ENCODE data around the gene GPSM1.
"Not testable (repeated sequence)": the region's sequence is repeated elsewhere in the genome, so short reads cannot be mapped to it uniquely, and the experiment has no call there.

The GPSM1 gene

DNA sequence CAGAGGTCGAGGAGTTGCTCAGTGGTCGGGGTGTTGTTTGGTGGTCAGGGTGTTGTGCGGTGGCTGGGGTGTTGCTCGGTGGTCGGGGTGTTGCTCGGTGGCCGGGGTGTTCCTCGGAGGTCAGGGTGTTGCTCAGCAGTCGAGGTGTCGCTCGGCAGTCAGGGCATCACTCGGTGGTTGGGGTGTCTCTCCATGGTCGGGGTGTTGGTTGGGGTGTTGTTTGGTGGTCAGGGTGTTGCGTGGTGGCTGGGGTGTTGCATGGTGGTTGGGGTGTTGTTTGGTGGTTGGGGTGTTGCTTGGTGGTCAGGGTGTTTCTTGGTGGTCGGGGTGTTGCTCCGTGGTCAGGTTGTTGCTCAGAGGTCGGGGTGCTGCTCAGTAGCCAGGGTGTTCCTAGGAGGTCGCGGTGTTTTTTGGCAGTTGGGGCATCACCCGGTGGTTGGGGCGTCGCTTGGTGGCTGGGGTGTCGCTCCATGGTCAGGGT, 11.0 kb upstream of the GPSM1 start:
- peaks cover 2% of the 10 kb centered on the region; the same call in 1 of the 2 replicates for H3K27me3 ChIP-seq (replicated peaks; ENCODE audit: control insufficient read depth, insufficient read depth, low read length)
- no peak overlapping the region for H3K4me3 ChIP-seq (replicated peaks; ENCODE audit: low read depth, low read length)
- no peak for DNase-seq (ENCODE audit: extremely low read depth, insufficient read length)
- TF ChIP-seq, protein P1, sequence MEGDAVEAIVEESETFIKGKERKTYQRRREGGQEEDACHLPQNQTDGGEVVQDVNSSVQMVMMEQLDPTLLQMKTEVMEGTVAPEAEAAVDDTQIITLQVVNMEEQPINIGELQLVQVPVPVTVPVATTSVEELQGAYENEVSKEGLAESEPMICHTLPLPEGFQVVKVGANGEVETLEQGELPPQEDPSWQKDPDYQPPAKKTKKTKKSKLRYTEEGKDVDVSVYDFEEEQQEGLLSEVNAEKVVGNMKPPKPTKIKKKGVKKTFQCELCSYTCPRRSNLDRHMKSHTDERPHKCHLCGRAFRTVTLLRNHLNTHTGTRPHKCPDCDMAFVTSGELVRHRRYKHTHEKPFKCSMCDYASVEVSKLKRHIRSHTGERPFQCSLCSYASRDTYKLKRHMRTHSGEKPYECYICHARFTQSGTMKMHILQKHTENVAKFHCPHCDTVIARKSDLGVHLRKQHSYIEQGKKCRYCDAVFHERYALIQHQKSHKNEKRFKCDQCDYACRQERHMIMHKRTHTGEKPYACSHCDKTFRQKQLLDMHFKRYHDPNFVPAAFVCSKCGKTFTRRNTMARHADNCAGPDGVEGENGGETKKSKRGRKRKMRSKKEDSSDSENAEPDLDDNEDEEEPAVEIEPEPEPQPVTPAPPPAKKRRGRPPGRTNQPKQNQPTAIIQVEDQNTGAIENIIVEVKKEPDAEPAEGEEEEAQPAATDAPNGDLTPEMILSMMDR (IDR thresholded peaks at IDR 0.05; ENCODE audit: insufficient read depth, low read length, poor library complexity, severe bottlenecking): no peak
- H3K36me3 ChIP-seq (ENCODE audit: control insufficient read depth, insufficient read depth, low read length): no peaks in the 10 kb centered on the region

DNA sequence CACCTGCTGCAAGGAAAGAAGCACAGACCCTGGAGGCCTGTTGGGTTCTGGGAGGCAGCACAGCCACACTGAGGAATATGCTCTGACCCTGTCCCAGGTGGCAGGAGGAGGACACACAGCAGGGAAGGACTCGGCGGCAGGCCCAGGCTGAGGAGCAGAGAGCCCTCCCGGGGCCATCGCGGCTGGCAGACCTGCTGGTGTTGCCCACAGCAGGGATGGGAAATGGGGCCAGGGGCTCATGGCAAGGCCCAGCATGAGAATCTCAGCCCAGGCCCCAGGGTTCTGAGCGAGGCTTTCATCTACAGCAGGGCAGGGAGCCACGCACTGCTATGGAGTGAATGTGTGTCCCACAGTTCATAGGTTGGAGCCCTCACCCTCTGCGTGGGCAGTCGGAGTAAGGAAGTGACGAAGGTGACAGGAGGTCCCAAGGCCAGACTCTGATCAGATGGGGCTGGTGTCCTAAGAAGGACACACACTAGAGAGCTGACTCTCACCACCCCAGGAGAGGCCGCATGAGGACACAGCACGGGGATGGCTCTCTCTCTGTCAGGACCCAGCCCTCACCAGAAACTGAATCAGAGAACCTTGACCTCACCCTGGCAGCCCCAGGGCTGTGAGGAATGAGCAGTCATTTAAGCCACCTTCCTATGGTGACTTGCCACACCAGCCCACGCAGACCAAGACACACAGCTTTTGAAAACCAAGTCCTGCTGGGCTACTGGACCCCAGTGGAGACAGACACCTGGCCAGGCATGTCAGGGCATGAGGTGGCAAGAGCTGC, 10.3 kb upstream of the GPSM1 start:
- TF ChIP-seq, protein P1 (IDR thresholded peaks at IDR 0.05; ENCODE audit: insufficient read depth, low read length, poor library complexity, severe bottlenecking): no peak
- H3K27me3 ChIP-seq (replicated peaks; ENCODE audit: control insufficient read depth, insufficient read depth, low read length): peaks cover 2% of the 10 kb centered on the region; the same call in 1 of the 2 replicates
- H3K4me3 ChIP-seq (replicated peaks; ENCODE audit: low read depth, low read length): no peak overlapping the region

DNA sequence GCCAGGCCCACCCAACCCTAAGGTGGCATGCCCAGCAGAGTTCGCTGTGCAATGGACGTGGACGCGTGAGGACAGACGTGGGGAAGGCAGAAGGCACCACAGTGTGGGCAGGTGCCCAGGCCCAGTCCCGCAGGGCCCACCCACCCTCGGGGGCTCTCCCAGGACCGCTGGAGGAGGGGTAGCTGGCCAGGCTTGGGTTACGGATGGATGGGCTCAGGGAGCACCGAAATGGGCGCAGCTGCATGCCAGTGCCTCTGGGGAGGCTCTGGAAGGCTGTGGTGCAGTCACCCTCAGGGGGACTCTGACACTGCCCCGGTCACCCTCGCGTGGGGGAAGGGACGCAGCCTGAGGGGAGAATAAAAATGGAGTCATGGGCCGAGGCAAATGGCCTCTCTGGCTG, 9.6 kb upstream of the GPSM1 start:
- Histone ChIP-seq H3K4me3 (replicated peaks; ENCODE audit: low read depth, low read length) (no peak overlapping the region), H3K27me3 (replicated peaks; ENCODE audit: control insufficient read depth, insufficient read depth, low read length) (peaks cover 2% of the 10 kb centered on the region; the same call in 1 of the 2 replicates), H3K36me3 (ENCODE audit: control insufficient read depth, insufficient read depth, low read length) (no peaks in the 10 kb centered on the region)
- TF ChIP-seq, protein P1 (IDR thresholded peaks at IDR 0.05; ENCODE audit: insufficient read depth, low read length, poor library complexity, severe bottlenecking): no peak
- no peak for DNase-seq (ENCODE audit: extremely low read depth, insufficient read length)

More for the DNA sequence above, 10.3 kb upstream of the GPSM1 start:
- H3K36me3 ChIP-seq (ENCODE audit: control insufficient read depth, insufficient read depth, low read length): no peaks in the 10 kb centered on the region
- DNase-seq (ENCODE audit: extremely low read depth, insufficient read length): no peak

DNA sequence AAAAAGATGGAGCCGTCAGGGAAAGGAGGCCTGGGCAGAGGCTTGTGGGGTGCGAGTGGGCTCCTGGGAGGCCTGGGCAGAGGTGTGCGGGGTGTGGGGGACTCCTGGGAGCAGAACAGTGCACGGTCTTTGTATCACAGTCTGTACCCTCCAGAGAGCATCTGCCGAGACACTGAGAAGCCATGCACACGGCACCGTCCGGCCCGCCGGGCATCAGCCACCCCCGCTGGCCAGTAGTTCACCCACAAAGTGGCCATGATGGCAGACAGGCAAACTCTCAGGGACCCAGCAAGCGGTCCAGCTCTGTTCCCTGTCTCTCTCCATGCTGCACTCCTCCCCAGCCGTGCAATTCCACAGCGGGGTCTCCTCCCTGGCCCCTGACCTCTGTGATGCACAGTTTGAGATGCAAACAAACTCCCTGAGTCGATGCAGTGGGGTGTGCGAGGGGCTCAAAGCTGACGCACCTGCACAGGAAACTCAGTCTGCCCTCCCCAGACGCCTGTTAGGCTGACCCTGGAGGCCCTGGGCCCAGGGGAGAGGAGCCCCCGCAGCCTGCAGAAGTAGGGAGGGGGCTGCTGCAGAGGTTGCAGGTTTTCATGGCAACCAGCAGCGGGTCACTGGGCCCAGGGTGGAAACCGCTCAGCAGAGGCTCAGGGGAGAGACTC, 9.1 kb upstream of the GPSM1 start:
- H3K4me3 ChIP-seq (replicated peaks; ENCODE audit: low read depth, low read length): no peak overlapping the region
- H3K36me3 ChIP-seq (ENCODE audit: control insufficient read depth, insufficient read depth, low read length): no peaks in the 10 kb centered on the region
- H3K27me3 ChIP-seq (replicated peaks; ENCODE audit: control insufficient read depth, insufficient read depth, low read length): peaks cover 2% of the 10 kb centered on the region; the same call in 1 of the 2 replicates
- no peak for DNase-seq (ENCODE audit: extremely low read depth, insufficient read length)
- TF ChIP-seq, protein P1 (IDR thresholded peaks at IDR 0.05; ENCODE audit: insufficient read depth, low read length, poor library complexity, severe bottlenecking): no peak

DNA sequence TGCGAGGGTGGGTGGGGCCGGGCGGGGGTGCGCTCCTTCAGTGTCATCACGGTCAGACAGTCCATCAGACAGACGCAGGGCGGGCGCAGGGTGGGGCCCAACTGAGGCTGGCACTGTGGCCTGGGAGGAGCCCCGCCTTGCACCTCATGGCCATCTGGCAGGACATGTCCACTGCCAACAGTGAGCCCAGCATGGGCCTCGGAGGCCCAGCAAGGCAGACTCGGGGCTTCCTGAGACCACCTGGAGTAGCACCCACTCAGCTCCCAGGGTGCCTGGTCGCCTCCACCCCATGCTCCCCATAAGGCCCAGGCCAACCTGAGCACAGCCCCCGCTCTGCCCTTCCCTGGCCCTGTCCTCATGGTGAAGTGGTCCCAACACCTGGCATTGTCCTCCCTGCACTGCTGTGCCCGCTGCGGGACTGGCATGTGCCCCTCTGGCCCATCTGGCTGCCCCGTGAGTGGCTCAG, 8.5 kb upstream of the GPSM1 start:
- Histone ChIP-seq H3K4me3 (replicated peaks; ENCODE audit: low read depth, low read length) (no peak overlapping the region), H3K27me3 (replicated peaks; ENCODE audit: control insufficient read depth, insufficient read depth, low read length) (peaks cover 2% of the 10 kb centered on the region; the same call in 1 of the 2 replicates), H3K36me3 (ENCODE audit: control insufficient read depth, insufficient read depth, low read length) (no peaks in the 10 kb centered on the region)
- DNase-seq (ENCODE audit: extremely low read depth, insufficient read length): no peak
- TF ChIP-seq, protein P1 (IDR thresholded peaks at IDR 0.05; ENCODE audit: insufficient read depth, low read length, poor library complexity, severe bottlenecking): no peak

DNA sequence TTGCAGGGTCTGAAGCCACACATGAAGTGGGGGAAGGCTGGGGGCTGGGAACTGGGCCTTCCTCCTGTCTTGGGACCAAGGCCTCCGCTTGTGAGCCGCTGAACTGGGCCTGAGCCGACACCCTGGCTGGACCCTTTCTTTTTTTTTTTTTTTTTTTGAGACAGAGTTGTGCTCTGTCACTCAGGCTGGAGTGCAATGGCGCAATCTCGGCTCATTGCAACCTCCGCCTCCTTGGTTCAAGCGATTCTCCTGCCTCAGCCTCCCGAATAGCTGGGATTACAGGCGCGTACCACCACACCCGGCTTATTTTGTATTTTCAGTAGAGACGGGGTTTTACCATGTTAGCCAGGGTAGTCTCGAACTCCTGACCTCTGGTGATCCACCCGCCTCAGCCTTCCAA, 8.1 kb upstream of the GPSM1 start:
- not testable (repeated sequence) for DNase-seq (ENCODE audit: extremely low read depth, insufficient read length); H3K36me3 ChIP-seq (ENCODE audit: control insufficient read depth, insufficient read depth, low read length)

DNA sequence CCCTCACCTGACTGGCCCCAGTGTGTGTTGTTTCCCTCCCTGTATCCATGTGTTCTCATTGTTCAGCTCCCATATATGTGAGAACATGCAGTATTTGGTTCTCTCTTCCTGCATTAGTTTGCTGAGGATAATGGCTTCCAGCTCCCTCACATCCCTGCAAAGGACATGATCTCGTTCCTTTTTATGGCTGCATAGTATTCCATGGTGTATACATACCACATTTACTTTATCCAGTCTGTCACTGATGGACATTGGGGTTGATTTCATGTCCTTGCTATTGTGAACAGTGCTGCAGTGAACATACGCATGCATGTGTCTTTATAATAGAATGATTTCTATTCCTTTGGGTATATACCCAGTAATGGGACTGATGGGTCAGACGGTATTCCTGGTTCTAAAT, 7.4 kb upstream of the GPSM1 start:
- not testable (repeated sequence) for H3K36me3 ChIP-seq (ENCODE audit: control insufficient read depth, insufficient read depth, low read length); H3K27me3 ChIP-seq (replicated peaks; ENCODE audit: control insufficient read depth, insufficient read depth, low read length); H3K4me3 ChIP-seq (replicated peaks; ENCODE audit: low read depth, low read length); DNase-seq (ENCODE audit: extremely low read depth, insufficient read length)

More for the DNA sequence above, 8.1 kb upstream of the GPSM1 start:
- not testable (repeated sequence) for H3K27me3 ChIP-seq (replicated peaks; ENCODE audit: control insufficient read depth, insufficient read depth, low read length); H3K4me3 ChIP-seq (replicated peaks; ENCODE audit: low read depth, low read length)

DNA sequence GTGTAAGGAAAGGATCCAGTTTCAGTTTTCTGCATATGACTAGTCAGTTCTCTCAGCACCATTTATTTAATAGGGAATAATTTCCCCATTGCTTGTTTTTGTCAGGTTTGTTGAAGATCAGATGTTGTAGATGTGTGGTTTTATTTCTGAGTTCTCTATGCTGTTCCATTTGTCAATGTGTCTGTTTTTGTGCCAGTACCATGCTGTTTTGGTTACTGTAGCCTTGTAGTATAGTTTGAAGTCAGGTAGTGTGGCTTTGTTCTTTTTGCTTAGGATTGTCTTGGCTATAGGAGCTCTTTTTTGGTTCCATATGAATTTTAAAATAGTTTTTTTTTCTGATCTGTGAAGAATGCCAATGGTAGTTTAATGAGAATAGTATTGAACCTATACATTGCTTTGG, 6.4 kb upstream of the GPSM1 start:
- H3K36me3 ChIP-seq (ENCODE audit: control insufficient read depth, insufficient read depth, low read length); H3K27me3 ChIP-seq (replicated peaks; ENCODE audit: control insufficient read depth, insufficient read depth, low read length); H3K4me3 ChIP-seq (replicated peaks; ENCODE audit: low read depth, low read length); DNase-seq (ENCODE audit: extremely low read depth, insufficient read length): not testable (repeated sequence)

Measured in GM06990 (cell line).